SJCRH30 (cell line): ENCODE measurements around the gene NAP1L5. TPM values are rescaled to one million over a fixed set of nuclear protein-coding genes. Genes with fewer than 3 reads are reported as not detected.
A peak's percentile ranks its signal among the peaks of the same experiment; 100 is the strongest.

ENCODE experiments used
- DNase-seq, 2 experiments: peaks; one replicate each; pipeline ENCODE4 v3.0.0-alpha.2; 2015 to 2020
- H3K27ac ChIP-seq: fragments of 250-450 bp; sonication (Bioruptor Pico); 2 replicates; pipeline ENCODE4 v1.5.1; 2020; ENCODE audit warnings: mild to moderate bottlenecking, moderate library complexity
- H3K27me3 ChIP-seq: fragments of 250-450 bp; sonication (Bioruptor Pico); 2 replicates; pipeline ENCODE4 v1.5.1; 2020; ENCODE audit warnings: mild to moderate bottlenecking, moderate library complexity
- H3K36me3 ChIP-seq: fragments of 250-450 bp; sonication (Bioruptor Pico); 2 replicates; pipeline ENCODE4 v1.5.1; 2020; ENCODE audit warnings: mild to moderate bottlenecking, moderate library complexity
- H3K4me1 ChIP-seq: fragments of 250-450 bp; sonication (Bioruptor Pico); 2 replicates; pipeline ENCODE4 v1.5.1; 2020; ENCODE audit warnings: mild to moderate bottlenecking, moderate library complexity
- H3K4me3 ChIP-seq: fragments of 250-450 bp; sonication (Bioruptor Pico); 2 replicates; pipeline ENCODE4 v1.5.1; 2020; ENCODE audit warnings: mild to moderate bottlenecking, moderate library complexity
- H3K9me3 ChIP-seq: fragments of 250-450 bp; sonication (Bioruptor Pico); replicated peaks from 2 replicates; pipeline ENCODE4 v1.5.1; 2020; ENCODE audit warnings: mild to moderate bottlenecking, moderate library complexity
- total RNA-seq: library from RNA; depleted of rRNA; stranded (reverse); fragments of >200 nt; shearing (Covaris generic); gene quantifications from 2 replicates; pipeline ENCODE4 v1.2.3, GENCODE V29; 2014; rRNA removed

The NAP1L5 gene, protein sequence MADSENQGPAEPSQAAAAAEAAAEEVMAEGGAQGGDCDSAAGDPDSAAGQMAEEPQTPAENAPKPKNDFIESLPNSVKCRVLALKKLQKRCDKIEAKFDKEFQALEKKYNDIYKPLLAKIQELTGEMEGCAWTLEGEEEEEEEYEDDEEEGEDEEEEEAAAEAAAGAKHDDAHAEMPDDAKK
- 10.4 and 10.5 TPM in 2 replicates for total RNA-seq

DNA sequence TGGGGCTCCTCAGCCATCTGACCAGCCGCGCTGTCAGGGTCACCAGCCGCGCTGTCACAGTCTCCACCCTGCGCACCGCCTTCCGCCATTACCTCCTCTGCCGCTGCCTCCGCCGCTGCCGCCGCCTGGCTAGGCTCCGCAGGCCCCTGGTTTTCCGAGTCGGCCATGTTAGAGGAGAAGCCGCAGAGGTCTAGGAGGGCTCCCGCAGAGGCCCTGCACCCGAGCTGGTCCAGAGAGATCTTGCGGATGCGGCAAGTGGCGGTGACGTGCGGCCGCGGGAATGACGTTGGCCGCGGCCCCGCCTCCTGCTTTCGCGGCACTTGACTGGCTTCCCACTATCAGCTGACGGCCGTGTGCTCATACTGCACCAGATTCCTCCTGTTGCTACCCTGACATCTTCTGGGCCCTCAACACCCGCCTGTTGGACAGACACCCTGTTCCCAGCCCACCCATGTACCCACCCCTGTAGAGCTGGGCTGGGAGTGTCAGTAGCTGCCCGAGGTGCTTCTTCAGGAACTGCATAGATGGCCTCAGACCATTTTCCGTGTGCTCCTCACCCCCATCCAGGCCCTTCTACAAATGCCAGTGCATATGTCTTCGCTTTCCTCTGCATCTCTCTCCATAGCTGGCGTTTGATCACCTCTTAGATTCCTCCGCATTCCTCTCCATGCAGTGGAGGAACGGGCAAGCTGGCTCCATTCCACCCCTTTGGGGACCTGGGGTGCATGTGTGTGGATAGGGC, at the start of gene NAP1L5:
NAP1L5 (minus strand) TSS at position 242 of the 742 bp plus-strand sequence; CDS start at position 167, 75 bp downstream.
- peaks cover 3% of the 10 kb centered on the region; the same call in 1 of the 2 replicates for H3K4me1 ChIP-seq
- no peaks in the 10 kb centered on the region for H3K9me3 ChIP-seq
- DNase-seq, result peak; percentile 68 to 74
- no peaks in the 10 kb centered on the region for H3K36me3 ChIP-seq
- peak within 1 kb of the TSS; percentile 71 for H3K4me3 ChIP-seq
- H3K27me3 ChIP-seq, result no peaks in the 10 kb centered on the region
- peak within 1 kb of the TSS; percentile 29; the same call in 1 of the 2 replicates for H3K27ac ChIP-seq

DNA sequence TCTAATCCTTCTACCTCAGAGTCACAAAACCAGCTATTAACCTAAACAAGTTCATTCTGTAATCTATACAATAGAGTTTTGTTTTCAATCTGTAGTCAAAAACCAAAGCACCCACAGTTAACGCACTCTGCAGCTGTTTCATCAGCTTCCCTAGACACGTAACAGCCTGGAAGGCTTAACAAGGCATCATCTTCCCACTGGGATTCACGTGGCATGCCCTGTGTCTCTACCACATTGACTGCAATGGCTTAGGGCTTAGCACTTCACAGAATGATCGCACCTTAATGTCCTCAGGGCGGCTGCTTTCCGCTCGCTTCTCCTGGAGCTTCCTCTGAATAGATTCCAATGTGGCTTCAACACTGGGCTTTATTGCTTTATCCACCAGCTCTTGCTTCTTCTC, 49.7 kb upstream of the NAP1L5 start:
- no peaks in the 10 kb centered on the region for H3K27me3 ChIP-seq
- H3K27ac ChIP-seq, result no peak overlapping the region
- peaks cover 45% of the 10 kb centered on the region for H3K36me3 ChIP-seq
- peak; percentile 58 to 87 for DNase-seq
- peaks cover 10% of the 10 kb centered on the region; the same call in 1 of the 2 replicates for H3K4me1 ChIP-seq
- H3K4me3 ChIP-seq, result no peak overlapping the region
- no peaks in the 10 kb centered on the region for H3K9me3 ChIP-seq

DNA sequence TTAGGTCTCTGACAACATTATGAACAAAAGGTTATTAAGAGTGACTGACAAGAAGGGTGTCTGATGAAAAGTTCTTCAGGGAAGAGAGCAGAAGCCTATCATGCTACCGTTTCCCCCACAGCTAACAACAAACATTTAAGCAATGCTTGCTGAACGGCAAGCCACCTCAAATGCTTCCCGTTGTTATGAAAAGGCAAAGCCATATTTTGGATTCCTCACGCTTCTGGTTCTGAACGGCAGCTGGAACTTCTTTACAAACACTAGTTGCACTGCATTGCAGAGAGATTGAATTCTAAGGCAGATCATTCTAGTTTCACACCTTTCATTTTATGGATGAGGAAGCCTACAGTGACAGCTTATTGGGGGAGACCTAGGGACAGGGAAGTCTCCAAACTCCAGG, 48.6 kb upstream of the NAP1L5 start:
- Histone ChIP-seq H3K4me1 (peaks cover 10% of the 10 kb centered on the region; the same call in 1 of the 2 replicates), H3K36me3 (peaks cover 44% of the 10 kb centered on the region), H3K27me3 (no peaks in the 10 kb centered on the region), H3K27ac (no peak overlapping the region), H3K4me3 (no peak overlapping the region), H3K9me3 (no peaks in the 10 kb centered on the region)
- no peak for DNase-seq

DNA sequence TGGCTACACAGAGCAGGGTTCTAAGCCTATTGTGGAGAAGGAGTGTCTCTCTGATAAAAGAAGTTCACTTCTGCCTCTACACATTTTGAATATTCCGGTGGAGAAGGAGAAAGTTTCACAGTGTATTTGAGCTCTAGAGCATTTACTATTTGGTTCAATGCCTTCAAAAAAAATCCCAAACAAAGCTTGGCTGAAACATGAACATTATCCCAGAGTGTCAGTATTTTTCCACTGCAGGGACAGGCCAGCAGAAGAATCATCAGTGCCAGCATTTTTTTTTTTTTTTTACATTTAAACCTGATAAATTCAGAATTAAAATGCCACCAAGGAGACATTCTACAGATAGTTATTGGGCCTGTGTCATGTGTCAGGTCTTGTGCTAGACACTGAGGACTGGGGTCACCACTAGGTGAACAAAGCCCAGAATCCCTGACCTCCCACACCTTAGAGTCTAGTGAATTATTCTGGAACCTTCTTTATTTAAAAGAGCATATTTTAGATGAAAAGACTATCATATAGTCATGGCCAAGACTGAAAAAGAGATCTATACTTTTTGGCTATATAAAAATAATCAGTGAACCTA, 48.0 kb upstream of the NAP1L5 start:
- no peaks in the 10 kb centered on the region for H3K27me3 ChIP-seq
- H3K9me3 ChIP-seq, result no peaks in the 10 kb centered on the region
- no peak for DNase-seq
- H3K4me3 ChIP-seq, result no peak overlapping the region
- peaks cover 10% of the 10 kb centered on the region; the same call in 1 of the 2 replicates for H3K4me1 ChIP-seq
- peaks cover 39% of the 10 kb centered on the region for H3K36me3 ChIP-seq
- H3K27ac ChIP-seq, result no peak overlapping the region

DNA sequence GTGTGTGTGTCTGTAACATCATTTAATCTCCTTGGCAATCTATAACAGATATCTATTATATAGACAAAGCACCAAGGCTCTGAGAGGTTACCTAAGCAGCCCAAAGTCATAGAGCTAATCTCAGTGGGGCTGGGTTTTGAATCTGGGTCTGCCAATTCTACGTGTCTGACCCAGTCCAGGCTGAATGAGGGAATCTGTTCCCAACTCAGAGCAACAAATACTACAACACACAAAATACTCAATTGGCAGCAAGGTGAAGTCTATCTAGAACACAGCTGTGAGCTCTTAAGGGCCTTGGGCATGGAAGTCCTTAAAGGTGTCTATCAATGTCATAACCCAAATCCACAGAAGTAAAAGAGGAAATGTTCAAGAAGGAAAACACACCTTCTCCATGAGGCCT, 47.5 kb upstream of the NAP1L5 start:
- H3K4me3 ChIP-seq, result no peak overlapping the region
- H3K4me1 ChIP-seq, result peaks cover 10% of the 10 kb centered on the region; the same call in 1 of the 2 replicates
- H3K36me3 ChIP-seq, result peaks cover 38% of the 10 kb centered on the region
- DNase-seq, result no peak
- H3K27ac ChIP-seq, result no peak overlapping the region
- no peaks in the 10 kb centered on the region for H3K9me3 ChIP-seq
- H3K27me3 ChIP-seq, result no peaks in the 10 kb centered on the region

DNA sequence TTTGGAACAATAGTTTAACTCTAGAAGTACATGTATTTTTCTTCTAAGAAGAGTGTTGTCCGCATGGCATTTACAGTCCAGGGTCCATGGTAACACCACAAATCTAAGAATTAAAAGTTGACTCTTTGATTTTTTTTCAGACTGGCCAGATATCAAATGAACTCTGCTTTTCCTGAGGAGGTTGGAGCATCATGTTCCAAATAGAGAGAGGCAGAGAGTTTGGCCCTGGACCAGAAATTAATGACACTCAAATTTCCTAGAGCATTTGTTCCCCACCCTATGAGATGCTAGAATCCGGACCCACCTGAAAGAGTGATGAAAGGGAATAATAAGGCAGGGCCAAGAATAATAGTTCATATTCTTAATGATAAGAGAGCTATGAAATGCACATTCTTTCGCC, 47.0 kb upstream of the NAP1L5 start:
- no peak for DNase-seq
- Histone ChIP-seq H3K27ac (no peak overlapping the region), H3K27me3 (no peaks in the 10 kb centered on the region), H3K4me3 (no peak overlapping the region), H3K36me3 (peaks cover 32% of the 10 kb centered on the region), H3K4me1 (peaks cover 10% of the 10 kb centered on the region; the same call in 1 of the 2 replicates), H3K9me3 (no peaks in the 10 kb centered on the region)

DNA sequence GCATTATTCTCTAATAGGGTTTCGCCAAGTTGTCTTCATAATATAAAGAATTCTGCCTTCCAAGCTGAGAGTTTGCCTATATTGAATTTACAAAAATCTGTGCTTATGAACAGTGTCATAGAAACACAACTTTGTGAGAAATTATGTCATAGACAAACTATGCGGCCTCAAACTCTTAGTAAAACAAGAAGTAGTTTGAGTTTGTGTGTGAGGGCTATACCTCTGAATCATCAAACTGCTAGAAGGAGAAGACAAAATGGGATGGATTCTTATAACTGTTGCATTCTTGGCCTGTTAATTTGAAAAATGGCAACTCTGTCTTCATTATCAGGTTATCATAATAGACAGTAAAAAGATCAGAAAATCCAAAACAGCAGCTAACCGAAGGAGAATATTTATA, 46.1 kb upstream of the NAP1L5 start:
- no peaks in the 10 kb centered on the region for H3K27me3 ChIP-seq
- no peak for DNase-seq
- no peak overlapping the region for H3K27ac ChIP-seq
- no peak overlapping the region for H3K4me3 ChIP-seq
- peaks cover 23% of the 10 kb centered on the region for H3K36me3 ChIP-seq
- H3K9me3 ChIP-seq, result no peaks in the 10 kb centered on the region
- peaks cover 14% of the 10 kb centered on the region for H3K4me1 ChIP-seq

DNA sequence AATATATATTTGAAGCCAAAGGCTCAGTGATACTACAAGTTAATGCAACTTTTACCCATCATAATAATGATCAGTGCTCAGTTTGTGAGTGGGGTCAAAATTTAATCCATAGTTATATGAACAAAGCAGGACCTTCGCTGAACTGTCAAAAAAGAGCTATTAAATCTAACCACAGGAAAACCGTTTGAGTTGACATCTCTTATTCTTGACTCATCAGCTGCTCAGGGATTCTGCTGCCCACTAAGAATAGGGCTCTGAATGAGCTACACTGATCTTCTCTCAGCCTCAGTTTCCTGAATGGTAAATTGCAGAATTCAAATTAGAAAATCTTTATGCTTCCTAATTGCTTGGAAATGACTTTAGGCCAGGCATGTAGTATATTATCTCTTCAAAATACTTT, 44.9 kb upstream of the NAP1L5 start:
- Histone ChIP-seq H3K4me3 (no peak overlapping the region), H3K36me3 (peaks cover 15% of the 10 kb centered on the region), H3K27ac (no peak overlapping the region), H3K27me3 (no peaks in the 10 kb centered on the region), H3K4me1 (peaks cover 22% of the 10 kb centered on the region), H3K9me3 (no peaks in the 10 kb centered on the region)
- no peak for DNase-seq

DNA sequence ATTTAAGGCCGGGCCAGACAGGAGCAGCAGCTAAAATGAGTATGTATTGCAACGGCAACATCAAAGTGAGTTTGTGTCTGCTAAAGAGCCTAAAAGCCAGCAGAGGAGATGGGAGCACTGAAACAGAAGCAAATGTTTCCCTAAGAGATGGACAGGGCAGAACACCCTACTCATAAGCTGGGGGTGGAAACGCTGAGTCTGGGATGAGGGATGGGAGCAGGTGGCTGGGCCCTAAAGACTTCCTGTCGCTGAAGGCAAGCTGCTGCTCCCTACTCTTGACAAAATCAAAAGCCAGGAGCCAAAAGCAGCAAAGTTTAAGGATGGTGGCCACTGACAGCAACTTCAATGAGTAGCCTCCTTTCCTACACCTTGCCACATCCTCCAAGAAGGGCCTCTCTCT, 40.6 kb upstream of the NAP1L5 start:
- Histone ChIP-seq H3K27me3 (no peaks in the 10 kb centered on the region), H3K4me3 (no peak overlapping the region), H3K27ac (peak overlapping the region; percentile 93), H3K9me3 (no peaks in the 10 kb centered on the region), H3K4me1 (peaks cover 31% of the 10 kb centered on the region), H3K36me3 (peaks cover 6% of the 10 kb centered on the region)
- DNase-seq, result peak; percentile 98 to 100

DNA sequence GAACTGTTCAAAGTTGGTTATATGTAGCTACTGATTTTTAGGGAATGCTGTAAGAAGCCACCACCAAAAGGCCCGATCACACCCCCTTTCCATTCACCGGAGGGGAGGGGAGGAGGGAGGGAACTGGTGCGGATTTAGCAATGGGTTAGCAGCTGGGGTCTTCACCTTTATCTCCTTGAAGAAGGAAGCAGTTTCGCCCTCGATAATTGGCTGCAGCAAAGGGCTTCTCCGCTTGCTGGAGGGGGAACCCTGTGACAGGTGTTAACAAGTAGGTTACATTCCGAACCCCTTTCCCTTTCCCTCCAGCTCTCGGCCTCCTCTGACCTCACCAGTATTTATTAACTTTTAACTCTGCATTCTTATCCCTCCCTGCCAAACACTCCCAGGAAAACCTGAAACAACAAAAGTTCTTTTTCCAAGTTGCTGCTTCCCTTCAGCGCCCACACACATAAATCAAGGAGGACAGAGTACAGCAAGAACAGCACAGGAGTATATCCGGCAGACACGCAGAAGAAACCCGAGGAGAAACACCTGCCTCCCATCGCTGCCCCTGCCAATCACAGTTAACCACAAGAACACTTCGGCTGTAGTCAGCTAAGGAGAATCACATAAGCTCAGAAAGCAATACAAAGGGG, 39.8 kb upstream of the NAP1L5 start:
- peaks cover 31% of the 10 kb centered on the region for H3K4me1 ChIP-seq
- H3K36me3 ChIP-seq, result peaks cover 10% of the 10 kb centered on the region
- H3K4me3 ChIP-seq, result peak overlapping the region; percentile 31
- no peaks in the 10 kb centered on the region for H3K27me3 ChIP-seq
- DNase-seq, result peak; percentile 94 to 99
- H3K27ac ChIP-seq, result peak overlapping the region; percentile 93
- H3K9me3 ChIP-seq, result no peaks in the 10 kb centered on the region

DNA sequence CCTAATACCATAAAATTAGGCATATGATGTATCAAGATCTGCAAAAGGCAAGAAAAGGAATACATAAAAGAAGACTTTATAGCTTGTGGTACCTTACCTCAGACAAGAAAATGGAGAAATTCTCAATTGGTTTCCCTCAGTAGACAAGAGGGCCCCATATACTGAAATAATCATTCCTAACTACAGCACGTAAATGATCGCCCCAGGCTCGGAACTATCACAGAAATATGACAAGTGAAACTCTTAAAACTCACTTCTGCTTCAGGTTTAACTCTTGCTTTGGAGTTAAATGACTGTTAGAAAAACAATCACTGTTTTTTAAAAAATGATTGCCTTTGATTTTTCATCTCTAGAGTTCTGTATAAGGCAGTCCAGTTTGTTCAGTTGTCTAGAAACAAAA, 38.6 kb upstream of the NAP1L5 start:
- Histone ChIP-seq H3K27ac (peak overlapping the region; percentile 93), H3K27me3 (no peaks in the 10 kb centered on the region)

DNA sequence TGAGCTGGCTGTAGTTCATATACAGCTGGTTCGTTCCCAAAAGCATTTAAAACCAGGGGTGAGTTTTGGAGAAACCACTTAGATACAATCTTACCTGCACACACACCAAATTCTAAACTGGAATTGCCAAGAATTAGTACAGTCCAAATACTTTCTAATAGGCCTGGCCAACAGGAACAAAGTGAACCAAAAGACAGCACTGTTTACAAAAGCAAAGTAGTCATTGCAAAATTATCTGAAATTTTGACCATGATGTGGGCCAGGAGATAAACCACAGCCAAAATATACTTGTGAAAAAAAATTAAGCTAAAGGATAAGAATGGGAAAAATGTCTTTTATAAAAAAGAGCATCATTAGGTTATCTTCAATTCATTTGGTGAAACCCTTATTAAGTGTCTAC, 37.9 kb upstream of the NAP1L5 start:
- no peak for DNase-seq
- Histone ChIP-seq H3K9me3 (no peaks in the 10 kb centered on the region), H3K27ac (peak overlapping the region; percentile 93), H3K4me1 (peaks cover 31% of the 10 kb centered on the region), H3K36me3 (peaks cover 19% of the 10 kb centered on the region), H3K4me3 (no peak overlapping the region), H3K27me3 (no peaks in the 10 kb centered on the region)

More for the DNA sequence above, 38.6 kb upstream of the NAP1L5 start:
- DNase-seq, result no peak
- peaks cover 31% of the 10 kb centered on the region for H3K4me1 ChIP-seq
- H3K9me3 ChIP-seq, result no peaks in the 10 kb centered on the region
- H3K4me3 ChIP-seq, result peak overlapping the region; percentile 31
- peaks cover 15% of the 10 kb centered on the region for H3K36me3 ChIP-seq

DNA sequence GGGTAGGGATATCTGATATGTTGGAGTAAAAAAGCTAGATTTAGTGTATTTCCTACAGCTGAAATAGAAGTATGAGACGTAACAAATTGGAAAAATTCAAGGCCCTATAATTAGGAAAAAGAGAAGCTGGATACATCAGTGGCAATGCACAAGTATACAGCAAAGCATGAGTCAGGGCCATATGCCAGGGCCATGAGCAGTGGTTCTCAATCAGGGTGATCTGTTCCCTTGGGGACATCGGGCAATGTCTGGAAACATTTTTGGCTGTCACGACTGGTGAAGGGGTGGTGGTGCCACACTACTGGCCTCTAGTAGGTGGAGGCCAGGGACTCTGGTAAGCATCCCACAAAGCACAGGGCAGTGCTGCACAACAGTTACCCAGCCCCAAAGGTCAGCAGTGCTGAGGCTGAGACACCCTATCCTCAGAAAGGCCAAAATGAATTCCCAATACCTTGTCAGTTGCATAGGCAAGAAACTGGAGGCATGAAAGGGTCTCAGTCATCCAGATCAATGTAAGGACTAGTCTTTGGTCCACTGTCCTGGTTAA, 36.8 kb upstream of the NAP1L5 start:
- no peak overlapping the region for H3K27ac ChIP-seq
- no peak overlapping the region for H3K4me3 ChIP-seq
- no peak for DNase-seq
- peaks cover 29% of the 10 kb centered on the region for H3K36me3 ChIP-seq
- H3K27me3 ChIP-seq, result no peaks in the 10 kb centered on the region
- H3K4me1 ChIP-seq, result peaks cover 31% of the 10 kb centered on the region
- no peaks in the 10 kb centered on the region for H3K9me3 ChIP-seq

DNA sequence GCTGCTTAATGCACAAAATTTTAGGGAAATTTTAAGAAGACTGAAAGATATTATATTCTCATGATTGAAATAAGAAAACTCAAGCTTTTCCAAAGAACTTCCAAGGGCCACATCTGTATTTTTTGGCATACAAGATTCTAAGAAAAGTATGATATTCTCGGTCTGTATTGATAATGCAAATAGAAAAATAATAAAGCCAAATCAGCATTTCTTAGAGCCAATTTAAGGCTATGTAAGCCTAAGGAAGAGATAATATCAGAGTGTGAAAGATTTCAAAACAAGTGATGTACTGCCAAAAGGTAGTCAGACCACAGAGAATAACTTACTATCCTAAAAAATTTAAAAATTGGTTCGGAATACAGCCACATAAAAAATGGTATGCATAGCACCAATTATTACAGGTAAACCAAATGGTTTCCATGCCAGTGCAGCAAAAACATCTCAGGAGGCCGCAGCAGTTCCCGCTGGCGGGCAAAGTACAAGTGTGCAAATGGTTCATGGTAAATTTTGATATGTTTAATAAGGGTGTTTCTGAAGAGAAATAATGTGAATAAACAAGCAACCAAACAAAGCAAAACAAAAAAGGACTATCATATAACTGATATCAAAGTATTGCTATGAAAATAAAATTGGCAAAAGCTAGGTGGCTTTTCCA, 35.2 kb upstream of the NAP1L5 start:
- Histone ChIP-seq H3K27me3 (no peaks in the 10 kb centered on the region), H3K36me3 (peaks cover 44% of the 10 kb centered on the region), H3K9me3 (no peaks in the 10 kb centered on the region), H3K27ac (no peak overlapping the region), H3K4me3 (no peak overlapping the region), H3K4me1 (peaks cover 19% of the 10 kb centered on the region)
- no peak for DNase-seq
